Measurements from ENCODE around the gene KDM4C. TPM values are rescaled to one million over a fixed set of nuclear protein-coding genes. Genes with fewer than 3 reads are reported as not detected.

KDM4C gene
- total and polyA plus RNA-seq, 2 donors: 20.3 to 36.2 TPM

DNA sequence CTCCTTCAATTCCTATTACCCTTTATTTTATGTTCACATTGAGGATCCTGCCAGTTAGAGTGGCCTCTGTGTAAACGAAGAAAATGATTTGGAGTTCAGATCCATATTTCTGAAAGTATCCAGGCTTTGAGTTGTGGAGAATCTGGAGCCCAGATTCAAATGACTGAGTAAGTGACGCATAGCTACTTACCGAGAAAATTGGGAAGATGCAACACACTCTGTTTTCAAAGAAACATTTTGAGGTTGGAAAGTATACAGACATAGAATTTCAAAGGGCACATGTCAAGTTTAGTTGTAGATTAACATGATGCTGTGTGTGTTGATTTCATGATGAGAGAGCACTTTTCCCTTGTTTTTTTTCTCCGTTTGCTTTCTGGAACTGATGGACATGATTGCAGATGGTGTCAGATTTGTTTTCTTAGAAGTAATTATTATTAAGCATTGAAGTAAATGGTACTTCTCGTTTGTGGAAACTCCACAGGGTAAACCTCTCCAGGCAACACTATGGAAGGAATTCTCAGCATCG, 148.1 kb downstream of the KDM4C start:
- no peak for DNase-seq (ENCODE audit: low read depth in 6 of 9, low spot score in 9 of 9)
- 97% methylated on average over 6 of the region's 6 CpGs for WGBS

DNA sequence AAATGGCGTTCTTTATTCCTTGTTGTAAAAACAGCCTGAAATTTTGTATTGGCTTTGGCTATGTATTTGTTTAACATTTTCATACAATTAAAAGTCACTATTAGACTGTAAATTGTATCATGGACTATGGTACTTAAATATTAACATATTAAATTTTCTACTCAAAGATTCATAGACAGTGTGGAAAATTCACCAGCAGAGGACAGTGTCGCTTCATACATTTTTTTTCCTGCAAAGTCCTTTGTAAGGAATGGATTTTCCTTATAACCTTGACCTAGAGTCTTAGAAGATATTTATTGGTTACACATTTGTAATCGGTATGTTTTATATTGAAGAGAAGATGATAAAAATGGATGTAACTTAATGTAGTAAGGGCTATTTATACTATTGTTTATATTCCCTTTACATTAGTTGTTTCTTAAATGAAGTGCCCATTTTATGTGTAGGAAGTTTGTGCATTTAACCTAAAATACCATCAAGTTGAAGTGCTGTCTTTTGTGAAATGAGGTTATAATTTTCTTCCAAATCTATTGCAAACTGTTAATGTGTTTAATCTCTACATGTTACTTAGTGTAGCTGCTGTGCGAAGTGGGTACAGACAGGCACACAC, 150.1 kb downstream of the KDM4C start:
- 98% methylated on average over 4 of the region's 4 CpGs for WGBS
- Histone ChIP-seq H3K27ac (ENCODE audit: low read depth in 1 of 2, low read length in 1 of 2) (no peak overlapping the region), H3K27me3 (ENCODE audit: control insufficient read depth in 2 of 2, insufficient read depth in 1 of 2, low read length in 1 of 2) (no peaks in the 10 kb centered on the region), H3K36me3 (ENCODE audit: control insufficient read depth in 2 of 2, insufficient read depth in 2 of 2, low read length in 1 of 2) (no peaks in the 10 kb centered on the region), H3K4me3 (ENCODE audit: low read length in 2 of 2) (no peak overlapping the region), H3K9me3 (ENCODE audit: control insufficient read depth in 2 of 2, insufficient read depth in 1 of 2, low read length in 1 of 2) (no peaks in the 10 kb centered on the region), H3K4me1 (ENCODE audit: control insufficient read depth in 2 of 2, insufficient read depth in 2 of 2, low read length in 2 of 2) (peaks cover 0 to 11% of the 10 kb centered on the region in 2 donors)
- DNase-seq (ENCODE audit: low read depth in 6 of 9, low spot score in 9 of 9): peak in 2 of 9 donors; percentile 27 to 46

More for the DNA sequence above, 148.1 kb downstream of the KDM4C start:
- Histone ChIP-seq H3K4me3 (ENCODE audit: low read length in 2 of 2) (no peak overlapping the region), H3K4me1 (ENCODE audit: control insufficient read depth in 2 of 2, insufficient read depth in 2 of 2, low read length in 2 of 2) (peaks cover 5 to 21% of the 10 kb centered on the region in 2 donors), H3K9me3 (ENCODE audit: control insufficient read depth in 2 of 2, insufficient read depth in 1 of 2, low read length in 1 of 2) (no peaks in the 10 kb centered on the region), H3K27me3 (ENCODE audit: control insufficient read depth in 2 of 2, insufficient read depth in 1 of 2, low read length in 1 of 2) (no peaks in the 10 kb centered on the region), H3K36me3 (ENCODE audit: control insufficient read depth in 2 of 2, insufficient read depth in 2 of 2, low read length in 1 of 2) (no peaks in the 10 kb centered on the region), H3K27ac (ENCODE audit: low read depth in 1 of 2, low read length in 1 of 2) (no peak overlapping the region)

DNA sequence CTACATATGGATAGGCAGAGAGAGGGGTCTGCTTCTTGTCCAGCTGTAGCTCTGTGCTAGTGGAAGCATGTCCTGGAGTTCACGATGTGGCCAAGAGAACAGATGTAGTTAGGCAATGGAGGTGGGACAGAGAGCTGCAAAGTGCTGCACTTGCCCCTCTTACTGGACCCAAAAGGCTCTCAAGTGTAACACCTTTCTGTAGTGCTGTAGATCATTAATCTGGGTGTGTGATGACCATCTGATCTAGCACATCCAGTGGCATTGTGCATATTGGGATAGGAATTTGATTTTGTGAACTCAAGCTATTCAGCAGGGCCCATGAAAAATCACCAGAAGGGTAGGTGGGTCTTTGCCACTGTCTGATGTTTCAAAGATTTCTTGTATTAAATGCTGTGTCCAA, 151.4 kb downstream of the KDM4C start:
- H3K4me3 ChIP-seq (ENCODE audit: low read length in 2 of 2): no peak overlapping the region
- H3K27me3 ChIP-seq (ENCODE audit: control insufficient read depth in 2 of 2, insufficient read depth in 1 of 2, low read length in 1 of 2): no peaks in the 10 kb centered on the region
- H3K9me3 ChIP-seq (ENCODE audit: control insufficient read depth in 2 of 2, insufficient read depth in 1 of 2, low read length in 1 of 2): no peaks in the 10 kb centered on the region
- no peaks in the 10 kb centered on the region for H3K36me3 ChIP-seq (ENCODE audit: control insufficient read depth in 2 of 2, insufficient read depth in 2 of 2, low read length in 1 of 2)
- no peak overlapping the region for H3K27ac ChIP-seq (ENCODE audit: low read depth in 1 of 2, low read length in 1 of 2)
- WGBS: 96% methylated on average over 1 of the region's 1 CpG
- H3K4me1 ChIP-seq (ENCODE audit: control insufficient read depth in 2 of 2, insufficient read depth in 2 of 2, low read length in 2 of 2): peaks cover 0 to 11% of the 10 kb centered on the region in 2 donors
- no peak for DNase-seq (ENCODE audit: low read depth in 6 of 9, low spot score in 9 of 9)

DNA sequence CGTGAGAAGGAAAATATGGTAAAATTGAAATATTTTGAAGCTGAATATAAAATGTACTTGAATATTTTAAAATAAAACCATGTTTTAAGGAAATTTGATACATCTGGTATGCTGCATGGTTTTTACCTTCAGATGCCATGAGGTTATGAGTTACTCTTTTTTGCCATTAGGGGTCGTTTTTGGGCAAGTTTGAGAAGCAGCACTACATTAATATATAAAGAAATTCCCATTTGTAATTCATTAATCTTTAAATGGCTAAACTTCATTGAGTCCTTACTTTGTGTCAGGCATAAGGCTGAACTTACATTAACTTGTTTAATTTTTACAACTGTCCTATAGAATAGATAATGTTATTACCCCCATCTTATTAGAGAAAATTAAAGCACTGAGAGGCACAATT, 152.3 kb downstream of the KDM4C start:
- Histone ChIP-seq H3K27me3 (ENCODE audit: control insufficient read depth in 2 of 2, insufficient read depth in 1 of 2, low read length in 1 of 2) (no peaks in the 10 kb centered on the region), H3K36me3 (ENCODE audit: control insufficient read depth in 2 of 2, insufficient read depth in 2 of 2, low read length in 1 of 2) (no peaks in the 10 kb centered on the region), H3K4me3 (ENCODE audit: low read length in 2 of 2) (no peak overlapping the region), H3K4me1 (ENCODE audit: control insufficient read depth in 2 of 2, insufficient read depth in 2 of 2, low read length in 2 of 2) (peaks cover 0 to 11% of the 10 kb centered on the region in 2 donors), H3K9me3 (ENCODE audit: control insufficient read depth in 2 of 2, insufficient read depth in 1 of 2, low read length in 1 of 2) (no peaks in the 10 kb centered on the region), H3K27ac (ENCODE audit: low read depth in 1 of 2, low read length in 1 of 2) (no peak overlapping the region)
- 52% methylated on average over 2 of the region's 2 CpGs for WGBS
- DNase-seq (ENCODE audit: low read depth in 6 of 9, low spot score in 9 of 9): peak in 1 of 9 donors; percentile 36

DNA sequence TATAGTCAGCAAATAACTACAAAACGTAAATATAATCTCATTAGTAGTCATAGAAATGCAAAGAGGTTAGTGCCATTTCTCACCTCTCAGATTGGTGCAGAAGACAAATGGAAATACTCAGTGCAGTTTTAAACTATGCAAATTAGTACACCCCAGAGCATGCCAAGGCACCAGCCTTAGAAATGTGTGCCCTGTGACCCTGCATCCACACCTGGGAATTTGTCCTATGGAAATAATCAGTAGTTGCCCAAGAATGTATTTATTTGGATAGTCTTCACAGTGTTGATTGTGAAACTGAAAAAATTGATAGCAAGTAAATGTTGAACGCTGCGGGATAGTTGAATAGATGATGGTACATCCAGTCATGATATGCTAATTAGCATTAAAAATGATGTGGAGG, 152.7 kb downstream of the KDM4C start:
- Histone ChIP-seq H3K4me1 (ENCODE audit: control insufficient read depth in 2 of 2, insufficient read depth in 2 of 2, low read length in 2 of 2) (peaks cover 0 to 11% of the 10 kb centered on the region in 2 donors), H3K27me3 (ENCODE audit: control insufficient read depth in 2 of 2, insufficient read depth in 1 of 2, low read length in 1 of 2) (no peaks in the 10 kb centered on the region), H3K36me3 (ENCODE audit: control insufficient read depth in 2 of 2, insufficient read depth in 2 of 2, low read length in 1 of 2) (no peaks in the 10 kb centered on the region), H3K27ac (ENCODE audit: low read depth in 1 of 2, low read length in 1 of 2) (no peak overlapping the region), H3K4me3 (ENCODE audit: low read length in 2 of 2) (no peak overlapping the region), H3K9me3 (ENCODE audit: control insufficient read depth in 2 of 2, insufficient read depth in 1 of 2, low read length in 1 of 2) (no peaks in the 10 kb centered on the region)
- 98% methylated on average over 3 of the region's 3 CpGs for WGBS
- no peak for DNase-seq (ENCODE audit: low read depth in 6 of 9, low spot score in 9 of 9)

DNA sequence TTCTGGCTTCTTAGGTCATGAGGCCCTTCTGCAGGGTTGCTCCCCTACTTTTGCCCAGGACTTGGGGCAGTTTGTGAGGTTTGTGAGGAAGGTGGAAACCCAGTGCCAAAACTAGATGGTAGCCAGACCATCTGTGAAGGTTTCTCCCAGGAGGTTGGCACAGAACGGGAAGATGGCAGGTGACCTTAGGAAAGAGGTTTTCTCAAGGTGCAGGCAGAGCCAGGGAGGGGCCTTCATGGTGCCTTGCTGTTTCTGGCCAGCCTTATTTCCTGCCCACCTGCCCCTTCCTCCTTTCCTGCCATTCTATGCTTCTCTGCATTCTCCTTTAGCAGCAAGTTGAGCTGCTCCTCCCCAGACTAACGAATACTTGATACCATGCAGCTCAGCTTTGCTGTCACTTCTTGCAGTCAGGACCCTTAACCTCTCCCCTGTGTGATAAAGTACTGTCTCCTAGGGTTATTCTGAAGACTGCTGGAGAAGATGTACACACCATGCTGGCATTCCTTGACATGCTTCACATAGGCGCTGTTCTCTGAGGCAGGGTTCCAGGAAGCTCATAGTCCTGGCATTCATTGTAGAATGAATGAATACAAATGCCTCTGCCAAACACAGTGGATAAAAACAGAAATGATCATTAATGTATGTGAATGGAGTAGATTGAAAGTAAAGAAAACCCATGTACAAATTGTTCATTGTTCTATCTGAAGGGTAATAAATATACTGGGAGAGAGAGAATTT, 154.3 kb downstream of the KDM4C start:
- Histone ChIP-seq H3K4me1 (ENCODE audit: control insufficient read depth in 2 of 2, insufficient read depth in 2 of 2, low read length in 2 of 2) (peaks cover 0 to 11% of the 10 kb centered on the region in 2 donors), H3K9me3 (ENCODE audit: control insufficient read depth in 2 of 2, insufficient read depth in 1 of 2, low read length in 1 of 2) (no peaks in the 10 kb centered on the region), H3K27ac (ENCODE audit: low read depth in 1 of 2, low read length in 1 of 2) (no peak overlapping the region), H3K36me3 (ENCODE audit: control insufficient read depth in 2 of 2, insufficient read depth in 2 of 2, low read length in 1 of 2) (no peaks in the 10 kb centered on the region), H3K4me3 (ENCODE audit: low read length in 2 of 2) (no peak overlapping the region), H3K27me3 (ENCODE audit: control insufficient read depth in 2 of 2, insufficient read depth in 1 of 2, low read length in 1 of 2) (no peaks in the 10 kb centered on the region)
- no peak for DNase-seq (ENCODE audit: low read depth in 6 of 9, low spot score in 9 of 9)
- 92% methylated on average over 3 of the region's 3 CpGs for WGBS

DNA sequence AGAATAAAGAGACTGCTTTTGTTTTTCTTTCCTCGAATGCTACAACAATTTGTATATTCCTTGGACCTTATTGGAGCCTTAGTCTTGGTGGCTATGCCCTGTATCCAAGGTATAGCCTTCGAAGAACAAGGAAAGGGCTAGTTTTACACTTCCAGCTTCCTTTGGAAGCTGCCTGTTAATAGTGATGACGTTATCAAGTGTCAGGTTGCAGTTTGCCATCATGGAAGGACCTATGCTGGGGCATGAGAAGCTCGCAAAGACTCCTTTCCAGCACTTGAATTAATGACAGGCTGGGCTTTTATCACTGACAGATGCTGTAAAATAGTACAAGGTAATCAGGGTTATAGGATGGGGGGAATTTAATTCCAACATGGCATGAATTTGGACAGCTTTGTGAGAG, 157.9 kb downstream of the KDM4C start:
- H3K9me3 ChIP-seq (ENCODE audit: control insufficient read depth in 2 of 2, insufficient read depth in 1 of 2, low read length in 1 of 2): no peaks in the 10 kb centered on the region
- H3K36me3 ChIP-seq (ENCODE audit: control insufficient read depth in 2 of 2, insufficient read depth in 2 of 2, low read length in 1 of 2): peaks cover 0 to 6% of the 10 kb centered on the region in 2 donors
- H3K4me3 ChIP-seq (ENCODE audit: low read length in 2 of 2): no peak overlapping the region
- no peaks in the 10 kb centered on the region for H3K27me3 ChIP-seq (ENCODE audit: control insufficient read depth in 2 of 2, insufficient read depth in 1 of 2, low read length in 1 of 2)
- 98% methylated on average over 4 of the region's 4 CpGs for WGBS
- DNase-seq (ENCODE audit: low read depth in 6 of 9, low spot score in 9 of 9): no peak
- H3K27ac ChIP-seq (ENCODE audit: low read depth in 1 of 2, low read length in 1 of 2): no peak overlapping the region
- H3K4me1 ChIP-seq (ENCODE audit: control insufficient read depth in 2 of 2, insufficient read depth in 2 of 2, low read length in 2 of 2): peaks cover 0 to 6% of the 10 kb centered on the region in 2 donors

DNA sequence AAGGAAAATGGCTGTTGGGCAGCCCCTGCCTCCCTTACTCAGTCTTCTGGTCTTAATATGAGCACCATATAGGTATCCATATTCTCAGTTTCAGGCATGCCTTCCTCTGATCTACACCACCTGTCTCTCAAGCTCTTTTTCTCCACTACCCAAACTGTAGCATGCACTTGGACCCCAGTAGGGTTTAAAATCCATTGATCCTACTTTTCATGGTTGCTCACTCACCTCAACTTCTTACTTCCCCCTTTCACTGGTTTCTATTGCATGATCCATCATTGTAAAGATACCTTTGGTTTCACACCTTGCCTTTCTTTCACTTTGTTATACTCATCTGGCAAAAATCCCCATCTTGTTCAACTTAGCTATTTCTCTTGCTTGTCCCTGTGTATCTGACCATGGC, 159.4 kb downstream of the KDM4C start:
- DNase-seq (ENCODE audit: low read depth in 6 of 9, low spot score in 9 of 9): no peak
- H3K27me3 ChIP-seq (ENCODE audit: control insufficient read depth in 2 of 2, insufficient read depth in 1 of 2, low read length in 1 of 2): no peaks in the 10 kb centered on the region
- H3K4me1 ChIP-seq (ENCODE audit: control insufficient read depth in 2 of 2, insufficient read depth in 2 of 2, low read length in 2 of 2): peaks cover 0 to under 1% of the 10 kb centered on the region in 2 donors
- H3K27ac ChIP-seq (ENCODE audit: low read depth in 1 of 2, low read length in 1 of 2): no peak overlapping the region
- peaks cover 11 to 13% of the 10 kb centered on the region in 2 donors for H3K36me3 ChIP-seq (ENCODE audit: control insufficient read depth in 2 of 2, insufficient read depth in 2 of 2, low read length in 1 of 2)
- H3K9me3 ChIP-seq (ENCODE audit: control insufficient read depth in 2 of 2, insufficient read depth in 1 of 2, low read length in 1 of 2): no peaks in the 10 kb centered on the region
- H3K4me3 ChIP-seq (ENCODE audit: low read length in 2 of 2): no peak overlapping the region

DNA sequence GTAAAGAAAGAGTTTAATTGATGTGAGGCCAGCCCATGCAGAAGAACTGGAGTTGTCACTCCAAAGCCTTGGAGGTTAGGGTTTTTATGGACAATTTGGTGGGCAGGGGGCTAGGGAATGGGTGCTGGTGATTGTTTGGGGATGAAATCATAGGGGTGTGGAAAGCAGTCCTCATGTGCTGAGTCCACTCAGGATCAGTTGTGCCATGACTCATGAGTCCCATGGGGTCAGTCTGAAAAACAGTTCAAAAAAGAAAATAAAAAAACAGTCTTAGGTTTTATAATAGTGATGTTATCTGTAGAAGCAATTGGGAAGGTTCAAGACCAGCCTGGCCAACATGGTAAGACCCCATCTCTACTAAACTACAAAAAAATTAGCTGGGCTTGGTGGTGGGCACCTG, 162.3 kb downstream of the KDM4C start:
- H3K27ac ChIP-seq (ENCODE audit: low read depth in 1 of 2, low read length in 1 of 2): no peak overlapping the region
- H3K9me3 ChIP-seq (ENCODE audit: control insufficient read depth in 2 of 2, insufficient read depth in 1 of 2, low read length in 1 of 2): no peaks in the 10 kb centered on the region
- DNase-seq (ENCODE audit: low read depth in 6 of 9, low spot score in 9 of 9): no peak
- peaks cover 13 to 17% of the 10 kb centered on the region in 2 donors for H3K36me3 ChIP-seq (ENCODE audit: control insufficient read depth in 2 of 2, insufficient read depth in 2 of 2, low read length in 1 of 2)
- no peaks in the 10 kb centered on the region for H3K27me3 ChIP-seq (ENCODE audit: control insufficient read depth in 2 of 2, insufficient read depth in 1 of 2, low read length in 1 of 2)
- no peaks in the 10 kb centered on the region for H3K4me1 ChIP-seq (ENCODE audit: control insufficient read depth in 2 of 2, insufficient read depth in 2 of 2, low read length in 2 of 2)
- H3K4me3 ChIP-seq (ENCODE audit: low read length in 2 of 2): no peak overlapping the region
